Smooth muscle cell (in vitro differentiated cells): ENCODE data around the gene ABCC4. TPM values are rescaled to one million over a fixed set of nuclear protein-coding genes. Genes with fewer than 3 reads are reported as not detected.

ENCODE experiments used
- DNase-seq: peaks from one replicate; lab custom pipeline; 2025; ENCODE audit not compliant: unreplicated experiment; lab: John Stamatoyannopoulos, UW
- H2AFZ ChIP-seq: fragments of 200-600 bp; sonication (generic); 2 replicates; pipeline ENCODE4 v1.6.0; 2016; ENCODE audit warnings: antibody characterized with exemption, low read depth, mild to moderate bottlenecking
- H3F3A ChIP-seq: fragments of 200-600 bp; sonication (generic); 2 replicates; pipeline ENCODE4 v1.6.0; 2017; ENCODE audit warnings: antibody characterized with exemption, low read depth
- H3K27ac ChIP-seq: fragments of 200-600 bp; sonication (generic); 2 replicates; pipeline ENCODE4 v1.5.1; 2016; ENCODE audit warnings: low read depth, mild to moderate bottlenecking
- H3K27me3 ChIP-seq: fragments of 200-600 bp; sonication (generic); 2 replicates; pipeline ENCODE4 v1.6.1; 2016; ENCODE audit warnings: low read depth, mild to moderate bottlenecking
- H3K36me3 ChIP-seq: fragments of 200-600 bp; sonication (generic); 2 replicates; pipeline ENCODE4 v1.5.1; 2016; ENCODE audit warnings: low read depth
- H3K4me1 ChIP-seq: fragments of 200-600 bp; sonication (generic); 2 replicates; pipeline ENCODE4 v1.5.1; 2016; ENCODE audit warnings: low read depth
- H3K4me2 ChIP-seq: fragments of 200-600 bp; sonication (generic); 2 replicates; pipeline ENCODE4 v1.6.0; 2016; ENCODE audit warnings: mild to moderate bottlenecking
- H3K4me3 ChIP-seq: fragments of 200-600 bp; sonication (generic); 2 replicates; pipeline ENCODE4 v1.5.1; 2016; ENCODE audit warnings: mild to moderate bottlenecking
- H3K79me2 ChIP-seq: fragments of 200-600 bp; sonication (generic); 2 replicates; pipeline ENCODE4 v1.6.0; 2016; ENCODE audit warnings: low read depth, mild to moderate bottlenecking
- H3K9ac ChIP-seq: fragments of 200-600 bp; sonication (generic); 2 replicates; pipeline ENCODE4 v1.6.0; 2016; ENCODE audit warnings: low read depth
- H3K9me3 ChIP-seq: fragments of 200-600 bp; sonication (generic); replicated peaks from 2 replicates; pipeline ENCODE4 v1.5.1; 2016; ENCODE audit warnings: low read depth
- H4K20me1 ChIP-seq: fragments of 200-600 bp; sonication (generic); 2 replicates; pipeline ENCODE4 v1.6.0; 2016; ENCODE audit warnings: low read depth
- CTCF ChIP-seq: fragments of 200-600 bp; sonication (generic); IDR thresholded peaks from 2 replicates; pipeline ENCODE4 v1.5.1; 2017; ENCODE audit warnings: borderline replicate concordance, mild to moderate bottlenecking, antibody characterized with exemption; ENCODE audit not compliant: insufficient read depth, poor library complexity, severe bottlenecking
- WGBS: methylation state at CpG from one replicate; pipeline ENCODE4 v1.1.7; 2016; ENCODE audit warnings: low lambda C conversion rate; 5-methylcytosine and 5-hydroxymethylcytosine counted together
- polyA plus RNA-seq: library from polyadenylated mRNA; unstranded; fragments of >200 nt; fragmentation: Nextera tagmentation; extraction: Ambion mirVana; gene quantifications from 2 replicates; pipeline ENCODE4 v1.2.1, GENCODE V29; 2016
- total RNA-seq: library from RNA; depleted of rRNA; stranded (reverse); fragments of >200 nt; gene quantifications from 2 replicates; pipeline ENCODE4 v1.2.3, GENCODE V29; 2014

ABCC4 gene
- total and polyA plus RNA-seq, 2 experiments from 2014 or later, result 11.9 to 37.7 TPM

- Histone ChIP-seq H3K27ac (no peak overlapping the region), H4K20me1 (no peaks in the 10 kb centered on the region), H3K4me3 (no peak overlapping the region), H3K36me3 (no peaks in the 10 kb centered on the region), H3K4me1 (no peaks in the 10 kb centered on the region), H2AFZ (no peak overlapping the region), H3K9me3 (no peaks in the 10 kb centered on the region), H3K4me2 (no peak overlapping the region), H3K79me2 (no peaks in the 10 kb centered on the region), H3K27me3 (no peaks in the 10 kb centered on the region), H3F3A (no peaks in the 10 kb centered on the region), H3K9ac (no peak overlapping the region)
- no peak for DNase-seq
- WGBS, result 95% methylated on average over 9 of the region's 9 CpGs
- no peak for TF ChIP-seq CTCF
These were observed 18.5 kb upstream of the ABCC4 start for GRCh38 chr13:95319551-95320274.

GRCh38 chr13:95317039-95317989 lies 16.1 kb upstream of the ABCC4 start:
- H3K27me3 ChIP-seq, result no peaks in the 10 kb centered on the region
- no peaks in the 10 kb centered on the region for H4K20me1 ChIP-seq
- H3F3A ChIP-seq, result no peaks in the 10 kb centered on the region
- H3K27ac ChIP-seq, result no peak overlapping the region
- H2AFZ ChIP-seq, result no peak overlapping the region
- no peak for TF ChIP-seq CTCF
- no peaks in the 10 kb centered on the region for H3K9me3 ChIP-seq
- WGBS, result 64% methylated on average over 12 of the region's 12 CpGs
- no peaks in the 10 kb centered on the region for H3K36me3 ChIP-seq
- no peak overlapping the region for H3K9ac ChIP-seq
- no peaks in the 10 kb centered on the region for H3K4me1 ChIP-seq
- H3K4me3 ChIP-seq, result no peak overlapping the region
- no peak overlapping the region for H3K4me2 ChIP-seq
- no peaks in the 10 kb centered on the region for H3K79me2 ChIP-seq
- no peak for DNase-seq

GRCh38 chr13:95315752-95316151 lies 14.5 kb upstream of the ABCC4 start:
- Histone ChIP-seq H3K4me2 (no peak overlapping the region), H3K27me3 (no peaks in the 10 kb centered on the region), H3K36me3 (no peaks in the 10 kb centered on the region), H2AFZ (no peak overlapping the region), H3F3A (no peaks in the 10 kb centered on the region), H3K4me3 (no peak overlapping the region), H3K27ac (no peak overlapping the region), H3K9ac (no peak overlapping the region), H3K79me2 (no peaks in the 10 kb centered on the region), H3K9me3 (no peaks in the 10 kb centered on the region), H4K20me1 (no peaks in the 10 kb centered on the region), H3K4me1 (no peaks in the 10 kb centered on the region)
- DNase-seq, result no peak
- TF ChIP-seq CTCF, result no peak
- WGBS, result 91% methylated on average over 3 of the region's 3 CpGs
